ENCODE results near the gene ATP6V0D1. TPM values are rescaled to one million over a fixed set of nuclear protein-coding genes. Genes with fewer than 3 reads are reported as not detected.

ATP6V0D1 gene
- total and polyA plus RNA-seq, 2 of the 4 experiments (the other 2 are of a cell fraction): 112 to 124 TPM

- no peak for ATAC-seq (ENCODE audit: low read depth)
- ChIA-PET CTCF (no interaction called here), POLR2A (ENCODE audit: unreplicated experiment) (no interaction called here)
- BruUV-seq (replicated peaks): no TSS peak
- no peak overlapping the region for H4K91ac ChIP-seq (ENCODE audit: insufficient read depth, low read depth, low read length)
- no peak overlapping the region for H3K4me2 ChIP-seq (ENCODE audit: low read depth, low read length)
- no peak overlapping the region for H3K18ac ChIP-seq (ENCODE audit: low read depth, low read length)
- H3K23ac ChIP-seq (ENCODE audit: low read depth, low read length): no peak overlapping the region
- intact Hi-C loops (cut with micrococcal nuclease) (no loop called here), dilution Hi-C loops (cut with HindIII; ENCODE audit: low sequenced_read_pairs, unreplicated experiment) (no loop called here), in situ Hi-C loops (cut with MboI; ENCODE audit: low sequenced_read_pairs) (no loop called here)
- H2BK20ac ChIP-seq (ENCODE audit: low read depth, low read length): no peak overlapping the region
- no peak overlapping the region for H3K14ac ChIP-seq (replicated peaks; ENCODE audit: low read depth, low read length)
- no peak overlapping the region for H2AFZ ChIP-seq (replicated peaks; ENCODE audit: low read length, poor library complexity)
- no peak overlapping the region; the same call in 1 of the 2 replicates for H3K27ac ChIP-seq (ENCODE audit: insufficient read depth, low read length)
- no peak for DNase-seq
- H2AK9ac ChIP-seq (replicated peaks; ENCODE audit: low read depth, low read length, poor library complexity): no peak overlapping the region
- peaks cover 60% of the 10 kb centered on the region for H4K20me1 ChIP-seq (ENCODE audit: insufficient read depth, low read length)
- H4K8ac ChIP-seq (ENCODE audit: low read depth in 2 of 2, low read length in 2 of 2): no peak overlapping the region
- no peak overlapping the region; the same call in 1 of the 2 replicates for H4K5ac ChIP-seq (ENCODE audit: low read depth, low read length)
- no peak overlapping the region for H3K4me3 ChIP-seq (ENCODE audit: insufficient read depth, low read depth, low read length)
- H3K9me3 ChIP-seq (ENCODE audit: control insufficient read depth, insufficient read depth, low read length): no peaks in the 10 kb centered on the region
- no peak overlapping the region for H2BK5ac ChIP-seq (ENCODE audit: low read depth, low read length, poor library complexity, severe bottlenecking)
- peaks cover 3% of the 10 kb centered on the region; the same call in 1 of the 2 replicates for H3K9me1 ChIP-seq (ENCODE audit: insufficient read depth, low read length)
- peaks cover 8% of the 10 kb centered on the region; the same call in 1 of the 2 replicates for H3K36me3 ChIP-seq (ENCODE audit: control insufficient read depth, insufficient read depth, low read length)
- no peak overlapping the region for H3K56ac ChIP-seq (ENCODE audit: extremely low read depth, insufficient read depth, low read length)
- no peak overlapping the region for H2BK120ac ChIP-seq (ENCODE audit: low read depth, low read length)
- H3K4me1 ChIP-seq (ENCODE audit: control insufficient read depth, insufficient read depth, low read length): peaks cover 45% of the 10 kb centered on the region
- no peak overlapping the region for H2AK5ac ChIP-seq (ENCODE audit: low read depth, low read length)
- H3K4ac ChIP-seq (ENCODE audit: low read depth, low read length): no peak overlapping the region
- WGBS, 2 experiments (ENCODE audit: extremely low coverage in 2 of 2, insufficient read length in 1 of 2): no CpG with 5 or more reads among the region's 3 CpGs
- no peak overlapping the region for H3K9ac ChIP-seq (ENCODE audit: low read depth, low read length)
- H3K79me1 ChIP-seq (ENCODE audit: low read depth in 1 of 2, low read length in 2 of 2): peaks cover 0 to 65% of the 10 kb centered on the region in 2 experiments; a peak in 2 of 4 replicates
- H2BK15ac ChIP-seq (ENCODE audit: low read depth, low read length): no peak overlapping the region
- no peak for TF ChIP-seq SMC3 (IDR thresholded peaks at IDR 0.05; ENCODE audit: low read depth, low read length)
- TF ChIP-seq MAZ (IDR thresholded peaks at IDR 0.05; ENCODE audit: borderline replicate concordance, low read depth, low read length): no peak
- TF ChIP-seq MXI1 (IDR thresholded peaks at IDR 0.05; ENCODE audit: borderline replicate concordance, low read depth, low read length): no peak
- no peak for TF ChIP-seq CHD1 (IDR thresholded peaks at IDR 0.05; ENCODE audit: low read depth, low read length)
- TF ChIP-seq CTCF (conservative IDR thresholded peaks at IDR 0.05; ENCODE audit: low read depth, low read length): no peak
- no peak for TF ChIP-seq CEBPB (IDR thresholded peaks at IDR 0.05; ENCODE audit: low read depth, low read length)
- TF ChIP-seq FOS (IDR thresholded peaks at IDR 0.05; ENCODE audit: low read depth, low read length): no peak
- TF ChIP-seq BHLHE40 (IDR thresholded peaks at IDR 0.05; ENCODE audit: low read depth, low read length): no peak
- TF ChIP-seq NFE2L2 (IDR thresholded peaks at IDR 0.05; ENCODE audit: low read depth, low read length): no peak
- TF ChIP-seq RCOR1 (IDR thresholded peaks at IDR 0.05; ENCODE audit: insufficient replicate concordance, low read length): no peak
- TF ChIP-seq MAFK (IDR thresholded peaks at IDR 0.05; ENCODE audit: low read depth, low read length): no peak
- TF ChIP-seq ELK1 (IDR thresholded peaks at IDR 0.05; ENCODE audit: borderline replicate concordance, low read depth, low read length): no peak
- TF ChIP-seq, protein P1, sequence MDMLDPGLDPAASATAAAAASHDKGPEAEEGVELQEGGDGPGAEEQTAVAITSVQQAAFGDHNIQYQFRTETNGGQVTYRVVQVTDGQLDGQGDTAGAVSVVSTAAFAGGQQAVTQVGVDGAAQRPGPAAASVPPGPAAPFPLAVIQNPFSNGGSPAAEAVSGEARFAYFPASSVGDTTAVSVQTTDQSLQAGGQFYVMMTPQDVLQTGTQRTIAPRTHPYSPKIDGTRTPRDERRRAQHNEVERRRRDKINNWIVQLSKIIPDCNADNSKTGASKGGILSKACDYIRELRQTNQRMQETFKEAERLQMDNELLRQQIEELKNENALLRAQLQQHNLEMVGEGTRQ (IDR thresholded peaks at IDR 0.05; ENCODE audit: low read depth, low read length): no peak
- no peak for TF ChIP-seq POLR2A (IDR thresholded peaks at IDR 0.05; ENCODE audit: low read depth, low read length)
- no peak for TF ChIP-seq RFX5 (IDR thresholded peaks at IDR 0.05; ENCODE audit: low read depth, low read length)
- no peak for TF ChIP-seq RAD21 (IDR thresholded peaks at IDR 0.05; ENCODE audit: low read length)
- H3K27me3 ChIP-seq (ENCODE audit: control insufficient read depth, insufficient read depth, low read length): no peaks in the 10 kb centered on the region
Observed at GRCh38 chr16:67445441-67445912, 35.5 kb downstream of the ATP6V0D1 start.
